Activated CD4-positive, CD25-positive, alpha-beta regulatory T cell treated with anti-CD3 and anti-CD28 coated beads, Interleukin-2, amount 50 U/mL, for 24 hours (primary cell): Measurements from ENCODE around the gene RXRG.

Experiments
- ATAC-seq, 2 donors: fragments of 150-1000 bp; cut with Tn5 transposase; one replicate each; pipeline ENCODE4 v1.10.0; 2021; ENCODE audit warnings: mild to moderate bottlenecking in 1 of 2, moderate library complexity in 1 of 2

The RXRG gene

GRCh38 chr1:165407398-165407797, 37.5 kb downstream of the RXRG start:
- no peak for ATAC-seq

- ATAC-seq: no peak
Measured at GRCh38 chr1:165403835-165404482, 41.0 kb downstream of the RXRG start.

GRCh38 chr1:165402517-165403111, 42.3 kb downstream of the RXRG start:
- no peak for ATAC-seq

GRCh38 chr1:165397944-165398343, 47.0 kb downstream of the RXRG start:
- no peak for ATAC-seq

GRCh38 chr1:165395901-165396300, 49.0 kb downstream of the RXRG start:
- ATAC-seq: no peak

GRCh38 chr1:165395478-165395877, 49.4 kb downstream of the RXRG start:
- ATAC-seq: no peak

GRCh38 chr1:165392634-165393571, 52.0 kb downstream of the RXRG start:
- ATAC-seq: peak; percentile 97 to 98

- ATAC-seq: no peak
Measured at GRCh38 chr1:165389609-165390008, 55.3 kb downstream of the RXRG start.

GRCh38 chr1:165387961-165388360, 57.0 kb downstream of the RXRG start:
- ATAC-seq: no peak

GRCh38 chr1:165387505-165387904, 57.4 kb downstream of the RXRG start:
- no peak for ATAC-seq

- no peak for ATAC-seq
Measured at GRCh38 chr1:165383599-165384405, 61.1 kb downstream of the RXRG start.

GRCh38 chr1:165383067-165383466, 61.9 kb downstream of the RXRG start:
- no peak for ATAC-seq

- no peak for ATAC-seq
Measured at GRCh38 chr1:165381745-165382505, 63.0 kb downstream of the RXRG start.

- ATAC-seq: no peak
Measured at GRCh38 chr1:165376811-165377311, 68.1 kb downstream of the RXRG start.

GRCh38 chr1:165376041-165376810, 68.7 kb downstream of the RXRG start:
- peak; percentile 49 to 67 for ATAC-seq

GRCh38 chr1:165375623-165376022, 69.3 kb downstream of the RXRG start:
- ATAC-seq: no peak

- ATAC-seq: no peak
Measured at GRCh38 chr1:165371588-165372225, 73.2 kb downstream of the RXRG start.

- no peak for ATAC-seq
Measured at GRCh38 chr1:165369255-165369848, 75.6 kb downstream of the RXRG start.

GRCh38 chr1:165367375-165367993, 77.4 kb downstream of the RXRG start:
- no peak for ATAC-seq

- no peak for ATAC-seq
Measured at GRCh38 chr1:165365341-165365740, 79.6 kb downstream of the RXRG start.
